ENCODE results near the gene NLE1. TPM values are rescaled to one million over a fixed set of nuclear protein-coding genes. Genes with fewer than 3 reads are reported as not detected.
A peak's percentile ranks its signal among the peaks of the same experiment; 100 is the strongest.

NLE1 gene
- total RNA-seq, 1 donor from 2014 or later: 25.8 TPM

- DNase-seq (ENCODE audit: extremely low spot score in 2 of 2): no peak
- TF ChIP-seq POLR2AphosphoS5 (IDR thresholded peaks at IDR 0.05; ENCODE audit: insufficient read depth in 1 of 2, low read depth in 1 of 2) (no peak), POLR2A (IDR thresholded peaks at IDR 0.05) (no peak)
- TF ChIP-seq, protein P1, sequence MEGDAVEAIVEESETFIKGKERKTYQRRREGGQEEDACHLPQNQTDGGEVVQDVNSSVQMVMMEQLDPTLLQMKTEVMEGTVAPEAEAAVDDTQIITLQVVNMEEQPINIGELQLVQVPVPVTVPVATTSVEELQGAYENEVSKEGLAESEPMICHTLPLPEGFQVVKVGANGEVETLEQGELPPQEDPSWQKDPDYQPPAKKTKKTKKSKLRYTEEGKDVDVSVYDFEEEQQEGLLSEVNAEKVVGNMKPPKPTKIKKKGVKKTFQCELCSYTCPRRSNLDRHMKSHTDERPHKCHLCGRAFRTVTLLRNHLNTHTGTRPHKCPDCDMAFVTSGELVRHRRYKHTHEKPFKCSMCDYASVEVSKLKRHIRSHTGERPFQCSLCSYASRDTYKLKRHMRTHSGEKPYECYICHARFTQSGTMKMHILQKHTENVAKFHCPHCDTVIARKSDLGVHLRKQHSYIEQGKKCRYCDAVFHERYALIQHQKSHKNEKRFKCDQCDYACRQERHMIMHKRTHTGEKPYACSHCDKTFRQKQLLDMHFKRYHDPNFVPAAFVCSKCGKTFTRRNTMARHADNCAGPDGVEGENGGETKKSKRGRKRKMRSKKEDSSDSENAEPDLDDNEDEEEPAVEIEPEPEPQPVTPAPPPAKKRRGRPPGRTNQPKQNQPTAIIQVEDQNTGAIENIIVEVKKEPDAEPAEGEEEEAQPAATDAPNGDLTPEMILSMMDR (IDR thresholded peaks at IDR 0.05): no peak
- intact Hi-C loops (cut with DNase I): no loop called here
Measured at GRCh38 chr17:35129973-35130351, 12.1 kb downstream of the NLE1 start.

GRCh38 chr17:35129154-35129972 is 12.7 kb downstream of the NLE1 start:
- TF ChIP-seq POLR2A (IDR thresholded peaks at IDR 0.05) (no peak), POLR2AphosphoS5 (IDR thresholded peaks at IDR 0.05; ENCODE audit: insufficient read depth in 1 of 2, low read depth in 1 of 2) (no peak)
- TF ChIP-seq, protein P1 (IDR thresholded peaks at IDR 0.05): no peak
- peaks cover 0 to 33% of the 10 kb centered on the region in 2 donors for H3K36me3 ChIP-seq
- no peaks in the 10 kb centered on the region for H3K9me3 ChIP-seq
- H3K4me3 ChIP-seq: no peak overlapping the region
- no peak for DNase-seq (ENCODE audit: extremely low spot score in 2 of 2)
- H3K27me3 ChIP-seq: no peaks in the 10 kb centered on the region
- peaks cover 7% of the 10 kb centered on the region for H3K4me1 ChIP-seq
- intact Hi-C loops (cut with DNase I): no loop called here
- H3K27ac ChIP-seq: peak overlapping the region; percentile 61

More at GRCh38 chr17:35129973-35130351, 12.1 kb downstream of the NLE1 start:
- no peaks in the 10 kb centered on the region for H3K27me3 ChIP-seq
- no peak overlapping the region for H3K4me3 ChIP-seq
- peaks cover 0 to 39% of the 10 kb centered on the region in 2 donors for H3K36me3 ChIP-seq
- no peaks in the 10 kb centered on the region for H3K9me3 ChIP-seq
- peaks cover 7% of the 10 kb centered on the region for H3K4me1 ChIP-seq
- no peak overlapping the region for H3K27ac ChIP-seq

- Histone ChIP-seq H3K36me3 (peaks cover 0 to 19% of the 10 kb centered on the region in 2 donors), H3K4me1 (peaks cover 7% of the 10 kb centered on the region), H3K27me3 (no peaks in the 10 kb centered on the region), H3K9me3 (no peaks in the 10 kb centered on the region), H3K4me3 (no peak overlapping the region), H3K27ac (peak overlapping the region; percentile 36)
- intact Hi-C loops (cut with DNase I): no loop called here
- TF ChIP-seq, protein P1 (IDR thresholded peaks at IDR 0.05): no peak
- TF ChIP-seq POLR2A (IDR thresholded peaks at IDR 0.05): no peak
- peak in 1 of 2 donors; percentile 93 for DNase-seq (ENCODE audit: extremely low spot score in 2 of 2)
Measured at GRCh38 chr17:35127751-35128514, 14.2 kb downstream of the NLE1 start.

- Histone ChIP-seq H3K4me3 (no peak within 1 kb of the TSS), H3K36me3 (no peaks in the 10 kb centered on the region), H3K4me1 (peaks cover 16% of the 10 kb centered on the region), H3K9me3 (no peaks in the 10 kb centered on the region), H3K27ac (no peak within 1 kb of the TSS), H3K27me3 (no peaks in the 10 kb centered on the region)
- intact Hi-C loops (cut with DNase I): no loop called here
- DNase-seq (ENCODE audit: extremely low spot score in 2 of 2): no peak
- TF ChIP-seq POLR2AphosphoS5 (IDR thresholded peaks at IDR 0.05; ENCODE audit: insufficient read depth in 1 of 2, low read depth in 1 of 2) (no peak), POLR2A (IDR thresholded peaks at IDR 0.05) (no peak)
- TF ChIP-seq, protein P1 (IDR thresholded peaks at IDR 0.05): no peak
Measured at GRCh38 chr17:35121315-35121714, 20.8 kb downstream of the NLE1 start, which contains the start of gene FNDC8. Gene FNDC8, plus strand, starts transcription at chr17:35121615. Its CDS starts 79 bp downstream, at chr17:35121694.
